Mammary microvascular endothelial cell (primary cell): ENCODE results near the gene RAB11A. TPM values are rescaled to one million over a fixed set of nuclear protein-coding genes. Genes with fewer than 3 reads are reported as not detected.

ENCODE experiments used
- total RNA-seq: library from RNA; depleted of rRNA; stranded (reverse); fragments of >200 nt; gene quantifications from 2 replicates; pipeline ENCODE4 v1.2.3, GENCODE V29; 2015

RAB11A gene
- 501 and 504 TPM in 2 replicates for total RNA-seq

GRCh38 chr15:65869126-65869953 lies at the start of gene RAB11A:
RAB11A (plus strand) TSS chr15:65869491; CDS start chr15:65869586, 95 bp downstream.

Other genes with a start within 250 kb of the RAB11A start
- 4.3 and 5.7 TPM in 2 replicates for gene SLC24A1, start 247.6 kb upstream of the RAB11A start, total RNA-seq
- gene DENND4A, start 77.2 kb upstream of the RAB11A start, total RNA-seq, result 12.1 and 14.2 TPM in 2 replicates